ENCODE measurements around the gene RAB17. TPM values are rescaled to one million over a fixed set of nuclear protein-coding genes. Genes with fewer than 3 reads are reported as not detected.

RAB17 gene
- total RNA-seq, 1 experiment from 2014 or later: 41.8 TPM

GRCh38 chr2:237530472-237531433 lies 59.8 kb downstream of the RAB17 start:
- Histone ChIP-seq H3K4me1 (ENCODE audit: control insufficient read depth in 1 of 2, insufficient read depth in 2 of 2, low read length in 2 of 2) (no peaks in the 10 kb centered on the region), H3K9me2 (ENCODE audit: insufficient read depth) (no peaks in the 10 kb centered on the region), H3K27ac (ENCODE audit: low read depth, low read length) (no peak overlapping the region), H3K4me2 (ENCODE audit: low read length) (no peak overlapping the region), H3K9me3 (ENCODE audit: control insufficient read depth in 1 of 2, insufficient read depth in 1 of 2, low read depth in 1 of 2, low read length in 2 of 2) (no peaks in the 10 kb centered on the region), H3K36me3 (ENCODE audit: control insufficient read depth in 1 of 2, insufficient read depth in 2 of 2, low read length in 2 of 2) (peaks cover 19 to 67% of the 10 kb centered on the region in 2 experiments), H3K79me2 (ENCODE audit: insufficient read depth, low read length) (no peaks in the 10 kb centered on the region), H3K4me3 (replicated peaks in 1 of 2; ENCODE audit: low read depth in 1 of 2, low read length in 2 of 2) (no peak overlapping the region), H4K20me1 (ENCODE audit: insufficient read depth) (no peaks in the 10 kb centered on the region), H3K27me3 (ENCODE audit: insufficient read depth, low read length) (no peaks in the 10 kb centered on the region), H2AFZ (ENCODE audit: low read depth, low read length, poor library complexity, severe bottlenecking) (no peak overlapping the region), H3K9ac (ENCODE audit: low read length) (no peak overlapping the region)
- DNase-seq (ENCODE audit: low read depth, low spot score): no peak
- no peak for TF ChIP-seq YY1 (IDR thresholded peaks at IDR 0.05; ENCODE audit: extremely low read depth, insufficient replicate concordance, low read depth, low read length)
- TF ChIP-seq ZNF274 (IDR thresholded peaks at IDR 0.05; ENCODE audit: low read depth, low read length): no peak
- no peak for TF ChIP-seq POLR2AphosphoS5 (IDR thresholded peaks at IDR 0.05; ENCODE audit: low read depth, low read length)
- no peak for TF ChIP-seq FOSL1 (IDR thresholded peaks at IDR 0.05; ENCODE audit: low read depth)
- TF ChIP-seq EZH2 (IDR thresholded peaks at IDR 0.05): no peak
- TF ChIP-seq REST (IDR thresholded peaks at IDR 0.05; ENCODE audit: low read depth): no peak
- no peak for TF ChIP-seq ZBTB33 (IDR thresholded peaks at IDR 0.05; ENCODE audit: extremely low read depth, insufficient replicate concordance, low read length)
- TF ChIP-seq, protein P1, sequence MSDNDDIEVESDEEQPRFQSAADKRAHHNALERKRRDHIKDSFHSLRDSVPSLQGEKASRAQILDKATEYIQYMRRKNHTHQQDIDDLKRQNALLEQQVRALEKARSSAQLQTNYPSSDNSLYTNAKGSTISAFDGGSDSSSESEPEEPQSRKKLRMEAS (IDR thresholded peaks at IDR 0.05): no peak
- no peak for TF ChIP-seq ZFX (IDR thresholded peaks at IDR 0.05)
- TF ChIP-seq, protein P2, sequence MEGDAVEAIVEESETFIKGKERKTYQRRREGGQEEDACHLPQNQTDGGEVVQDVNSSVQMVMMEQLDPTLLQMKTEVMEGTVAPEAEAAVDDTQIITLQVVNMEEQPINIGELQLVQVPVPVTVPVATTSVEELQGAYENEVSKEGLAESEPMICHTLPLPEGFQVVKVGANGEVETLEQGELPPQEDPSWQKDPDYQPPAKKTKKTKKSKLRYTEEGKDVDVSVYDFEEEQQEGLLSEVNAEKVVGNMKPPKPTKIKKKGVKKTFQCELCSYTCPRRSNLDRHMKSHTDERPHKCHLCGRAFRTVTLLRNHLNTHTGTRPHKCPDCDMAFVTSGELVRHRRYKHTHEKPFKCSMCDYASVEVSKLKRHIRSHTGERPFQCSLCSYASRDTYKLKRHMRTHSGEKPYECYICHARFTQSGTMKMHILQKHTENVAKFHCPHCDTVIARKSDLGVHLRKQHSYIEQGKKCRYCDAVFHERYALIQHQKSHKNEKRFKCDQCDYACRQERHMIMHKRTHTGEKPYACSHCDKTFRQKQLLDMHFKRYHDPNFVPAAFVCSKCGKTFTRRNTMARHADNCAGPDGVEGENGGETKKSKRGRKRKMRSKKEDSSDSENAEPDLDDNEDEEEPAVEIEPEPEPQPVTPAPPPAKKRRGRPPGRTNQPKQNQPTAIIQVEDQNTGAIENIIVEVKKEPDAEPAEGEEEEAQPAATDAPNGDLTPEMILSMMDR (IDR thresholded peaks at IDR 0.05 in 2 of 3, conservative IDR thresholded peaks at IDR 0.05 in 1 of 3; ENCODE audit: borderline replicate concordance in 1 of 3, insufficient read depth in 1 of 3, low read depth in 2 of 3, low read length in 2 of 3): no peak
- no peak for TF ChIP-seq CEBPB (IDR thresholded peaks at IDR 0.05; ENCODE audit: low read depth)
- TF ChIP-seq SRF (IDR thresholded peaks at IDR 0.05; ENCODE audit: low read depth): no peak
- no peak for TF ChIP-seq SIN3A (IDR thresholded peaks at IDR 0.05; ENCODE audit: low read depth)
- TF ChIP-seq SP1 (IDR thresholded peaks at IDR 0.05; ENCODE audit: low read depth): no peak
- TF ChIP-seq, protein P3, sequence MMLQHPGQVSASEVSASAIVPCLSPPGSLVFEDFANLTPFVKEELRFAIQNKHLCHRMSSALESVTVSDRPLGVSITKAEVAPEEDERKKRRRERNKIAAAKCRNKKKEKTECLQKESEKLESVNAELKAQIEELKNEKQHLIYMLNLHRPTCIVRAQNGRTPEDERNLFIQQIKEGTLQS (IDR thresholded peaks at IDR 0.05): no peak
- TF ChIP-seq JUND (IDR thresholded peaks at IDR 0.05): no peak
- no peak for TF ChIP-seq ELF1 (IDR thresholded peaks at IDR 0.05; ENCODE audit: borderline replicate concordance, low read depth)
- ChIA-PET RAD21 (ENCODE audit: low non-redundant PET in 1 of 2, low total read pairs in 2 of 2, uncharacterized antibody in 2 of 2, unreplicated experiment in 2 of 2) (no interaction called here), CTCF (no interaction called here), POLR2A (no interaction called here)
- ATAC-seq: no peak
- BruUV-seq (replicated peaks): no TSS peak
- intact Hi-C loops (cut with micrococcal nuclease): no loop called here
